HG03025 (cell line): Measurements from ENCODE around the gene CARD8.
A peak's percentile ranks its signal among the peaks of the same experiment; 100 is the strongest.

Source experiments
- ATAC-seq: cut with Tn5 transposase; IDR thresholded peaks from one replicate; pipeline ENCODE4 v1.9.1; 2021; ENCODE audit warnings: mild to moderate bottlenecking, moderate library complexity; ENCODE audit not compliant: unreplicated experiment, low FRiP score

CARD8 gene

DNA sequence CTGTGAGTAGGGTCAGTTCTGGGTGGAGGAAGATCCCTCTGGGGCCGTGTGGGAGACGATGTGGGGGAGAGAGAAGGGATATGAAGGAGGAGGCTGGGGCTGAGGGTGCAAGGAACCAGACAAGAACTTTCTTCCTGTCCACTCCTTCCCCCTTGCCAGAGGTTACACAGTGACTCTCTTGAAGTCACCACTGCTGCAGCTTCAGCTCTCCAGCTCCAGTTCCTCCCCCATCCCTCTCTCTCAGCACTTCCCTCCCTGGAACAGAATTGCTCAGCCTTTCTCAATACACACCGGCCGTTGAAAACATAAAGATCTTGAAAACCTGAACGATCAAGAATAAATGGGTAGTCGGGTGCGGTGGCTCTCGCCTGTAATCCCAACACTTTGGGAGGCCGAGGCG lies 80.1 kb downstream of the CARD8 start:
- ATAC-seq, result no peak

DNA sequence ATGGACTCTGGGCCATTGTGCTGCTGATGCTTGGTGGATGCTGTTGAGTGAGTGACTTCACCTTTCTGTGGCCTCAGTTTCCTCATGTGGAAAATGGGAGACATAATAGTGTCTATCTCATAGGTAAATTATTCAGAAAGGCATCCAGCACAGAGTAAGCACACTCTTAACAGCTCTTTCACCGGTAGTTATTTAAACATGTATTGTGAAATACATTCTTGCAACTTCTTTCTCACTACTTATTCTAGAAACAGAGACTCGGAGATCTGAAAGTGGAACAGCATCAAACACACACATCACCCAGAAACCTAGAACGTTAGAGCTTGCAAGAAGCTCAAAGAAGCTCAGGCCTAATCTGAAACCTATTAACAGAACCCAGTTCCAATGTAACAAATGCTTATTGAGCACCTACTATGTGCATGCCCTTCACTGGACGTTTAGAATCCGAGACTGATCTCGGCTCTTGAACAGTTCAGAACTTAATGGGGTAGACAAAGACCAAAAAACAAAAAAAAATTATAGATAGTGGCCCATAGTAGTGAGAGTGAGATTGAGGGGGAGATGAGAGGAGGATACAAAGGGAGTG lies 81.2 kb downstream of the CARD8 start:
- no peak for ATAC-seq

DNA sequence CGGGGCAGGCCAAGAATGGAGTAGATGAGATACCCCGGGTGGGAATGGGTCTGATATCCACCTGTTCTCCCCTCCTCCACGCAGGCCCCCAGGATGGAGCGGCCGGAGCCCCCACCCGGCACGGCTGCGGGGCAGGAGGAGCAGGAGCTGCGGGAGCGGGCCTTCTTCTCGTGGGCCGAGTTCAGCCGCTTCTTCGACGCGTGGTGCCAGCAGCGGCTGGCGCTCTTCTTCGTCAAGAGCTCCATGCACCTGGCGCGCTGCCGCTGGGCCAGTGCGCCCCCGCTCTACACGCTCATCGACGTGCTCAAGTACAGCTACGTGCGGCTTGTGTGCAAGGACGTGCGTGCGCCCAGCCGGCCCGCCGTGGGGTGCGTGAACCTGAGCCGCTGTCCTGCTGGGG lies 84.0 kb downstream of the CARD8 start:
- ATAC-seq, result no peak

DNA sequence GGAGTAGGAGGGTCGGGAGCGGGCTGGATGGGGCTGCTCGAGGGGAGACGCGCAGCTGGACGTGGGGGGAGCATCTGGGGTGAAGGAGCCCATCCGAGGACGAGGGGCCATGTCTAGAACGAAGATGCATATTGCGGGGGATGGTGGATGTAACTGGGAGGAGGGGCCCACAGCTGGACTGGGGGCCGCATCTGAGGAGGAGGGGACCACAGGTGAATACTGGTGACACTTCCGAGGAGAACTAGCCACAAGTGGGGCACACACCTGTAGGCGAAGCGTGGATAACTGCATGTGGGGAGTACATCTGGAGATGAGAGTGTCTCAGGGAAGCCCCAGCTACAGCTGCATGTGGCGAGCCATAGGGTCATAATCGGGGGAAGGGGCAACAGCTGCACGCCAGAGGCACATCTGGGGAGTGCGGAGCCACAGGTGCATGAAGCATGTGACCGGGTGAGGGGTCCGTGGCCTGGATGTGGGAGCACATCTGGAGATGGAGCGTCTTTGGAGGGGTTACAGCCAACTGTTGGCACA lies 84.8 kb downstream of the CARD8 start:
- no peak for ATAC-seq

- peak; percentile 73 for ATAC-seq
Observed at GRCh38 chr19:48169939-48170803, 85.5 kb downstream of the CARD8 start, which contains the start of the genes LIG1 and ZSWIM9. LIG1 (minus strand) TSS chr19:48170344; CDS start chr19:48165566, 4,778 bp downstream. ZSWIM9 (plus strand) TSS chr19:48170680; CDS start chr19:48171803, 1,123 bp downstream.

DNA sequence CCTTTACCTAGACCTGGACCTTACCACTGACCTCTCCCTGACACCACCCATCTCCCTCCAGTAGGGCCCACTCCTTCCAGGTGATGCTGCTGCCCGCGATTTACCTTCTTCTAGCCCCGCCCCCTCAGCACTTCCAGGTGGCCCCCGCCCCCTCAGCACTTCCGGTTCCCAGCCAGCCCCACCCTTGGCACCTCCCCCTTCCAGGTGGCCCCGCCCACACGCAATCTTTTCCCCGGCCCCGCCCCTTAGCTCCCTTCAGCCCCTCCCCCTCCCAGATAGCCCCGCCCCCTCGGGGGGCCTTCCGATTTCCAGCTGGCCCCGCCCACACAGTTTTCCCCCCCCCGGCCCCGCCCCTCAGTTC lies 86.2 kb downstream of the CARD8 start:
- no peak for ATAC-seq

DNA sequence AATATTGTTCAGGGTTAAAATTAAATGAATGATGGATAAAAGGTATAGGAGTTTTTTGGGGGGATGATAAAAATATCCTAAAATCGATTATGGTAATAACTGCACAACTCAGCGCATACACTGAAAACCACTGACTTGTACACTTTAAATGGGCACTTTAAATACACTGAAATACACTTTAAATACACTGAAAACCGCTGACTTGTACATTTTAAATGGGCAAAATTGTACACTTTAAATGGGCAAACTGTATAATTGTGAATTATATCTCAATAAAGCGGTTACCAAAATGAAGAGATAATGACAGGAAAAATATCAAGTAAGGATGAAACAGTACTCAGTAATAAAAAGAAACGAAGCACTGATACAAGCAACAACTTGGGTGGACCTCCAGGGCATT lies 87.0 kb downstream of the CARD8 start:
- no peak for ATAC-seq

DNA sequence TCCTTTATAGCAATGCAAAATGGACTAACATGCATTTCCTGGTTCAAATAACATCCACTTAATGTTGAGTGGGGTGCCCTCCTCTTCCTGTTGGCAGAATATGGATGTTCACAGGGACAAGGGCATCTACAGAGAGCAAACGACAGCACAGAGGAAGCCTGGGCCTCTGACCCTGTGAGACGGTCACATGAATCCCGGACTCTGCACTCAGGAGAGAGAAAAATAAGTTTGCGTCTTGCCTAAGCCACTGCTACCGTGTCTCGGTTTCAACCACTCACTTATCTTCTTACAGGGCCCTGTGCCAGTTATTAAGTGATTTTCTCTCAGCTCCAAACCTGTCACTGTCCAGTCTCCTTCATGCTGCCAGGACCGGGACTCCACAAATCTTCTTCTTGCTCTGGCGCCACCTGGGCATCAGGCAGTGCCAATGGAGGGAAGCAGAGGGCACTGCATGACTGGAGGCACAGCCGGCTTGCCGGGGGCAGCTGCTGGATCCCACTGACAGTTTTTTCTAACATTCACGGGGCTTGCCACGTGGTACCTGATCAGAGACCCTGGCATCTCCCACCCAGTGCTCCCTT lies 97.4 kb downstream of the CARD8 start:
- ATAC-seq, result no peak
